Prostate gland (tissue), 2 donors: Measurements from ENCODE around the gene PLCB2. TPM values are rescaled to one million over a fixed set of nuclear protein-coding genes. Genes with fewer than 3 reads are reported as not detected.

ENCODE experiments used
- DNase-seq: peaks from one replicate; pipeline ENCODE4 v3.0.0-alpha.2; 2019; ENCODE audit warnings: low spot score
- H3K27ac ChIP-seq, 2 donors: fragments of 200-600 bp; sonication (generic); 2 replicates each; pipeline ENCODE4 v1.5.1; 2017 to 2019
- H3K27me3 ChIP-seq: fragments of 200-600 bp; sonication (generic); replicated peaks from 2 replicates; pipeline ENCODE4 v1.5.1; 2019; ENCODE audit not compliant: insufficient read depth
- H3K36me3 ChIP-seq, 2 donors: fragments of 200-600 bp; sonication (generic); 1 replicate in 1 of 2; 2 replicates in 1 of 2; pipeline versions ENCODE4 v1.5.1 to v1.8.1; 2017 to 2019
- H3K4me1 ChIP-seq: fragments of 200-600 bp; sonication (generic); replicated peaks from 2 replicates; pipeline ENCODE4 v1.5.1; 2019
- H3K4me3 ChIP-seq, 2 donors: fragments of 200-600 bp; sonication (generic); 2 replicates each; pipeline ENCODE4 v1.5.1; 2017 to 2019
- H3K9me3 ChIP-seq: fragments of 200-600 bp; sonication (generic); 2 replicates; pipeline ENCODE4 v1.5.1; 2017
- POLR2A ChIP-seq: fragments of 450-650 bp; IDR thresholded peaks from one replicate; pipeline ENCODE4 v1.6.1; 2016; ENCODE audit warnings: antibody characterized with exemption, mild to moderate bottlenecking
- POLR2AphosphoS5 ChIP-seq: sonication (generic); formaldehyde crosslinking; IDR thresholded peaks from one replicate; pipeline ENCODE4 v1.6.1; 2017; ENCODE audit warnings: antibody characterized with exemption
- WGBS: methylation state at CpG from one replicate; pipeline ENCODE4 v1.1.5; 2018; 5-methylcytosine and 5-hydroxymethylcytosine counted together
- intact Hi-C: fragments of 100-400 bp; cut with DNase I; formaldehyde crosslinking; loops from one replicate; pipeline ENCODE4 v1.14.2; 2022
- total RNA-seq, 2 donors: library from RNA; depleted of rRNA; stranded (reverse); fragments of >200 nt; gene quantifications; one replicate each; pipeline ENCODE4 v1.1.0, GENCODE V29; 2016
- TF ChIP-seq, protein P1 (sequence below), 4 experiments: fragments of 200-600 bp in 2 of 4; fragments of 450-650 bp in 2 of 4; sonication (generic) in 2 of 4; IDR thresholded peaks; 1 replicate in 3 of 4; 2 replicates in 1 of 4; pipeline ENCODE4 v1.5.1; 2016 to 2019; ENCODE audit warnings: antibody characterized with exemption in 4 of 4, mild to moderate bottlenecking in 2 of 4, moderate library complexity in 2 of 4

Gene PLCB2
- total RNA-seq, 2 donors from 2014 or later, result 1.5 to 13.0 TPM

- H3K27ac ChIP-seq, result no peak overlapping the region
- H3K4me3 ChIP-seq, result peak overlapping the region in 1 of 2 donors; percentile 2
- TF ChIP-seq POLR2A (no peak), POLR2AphosphoS5 (no peak)
- TF ChIP-seq, protein P1, sequence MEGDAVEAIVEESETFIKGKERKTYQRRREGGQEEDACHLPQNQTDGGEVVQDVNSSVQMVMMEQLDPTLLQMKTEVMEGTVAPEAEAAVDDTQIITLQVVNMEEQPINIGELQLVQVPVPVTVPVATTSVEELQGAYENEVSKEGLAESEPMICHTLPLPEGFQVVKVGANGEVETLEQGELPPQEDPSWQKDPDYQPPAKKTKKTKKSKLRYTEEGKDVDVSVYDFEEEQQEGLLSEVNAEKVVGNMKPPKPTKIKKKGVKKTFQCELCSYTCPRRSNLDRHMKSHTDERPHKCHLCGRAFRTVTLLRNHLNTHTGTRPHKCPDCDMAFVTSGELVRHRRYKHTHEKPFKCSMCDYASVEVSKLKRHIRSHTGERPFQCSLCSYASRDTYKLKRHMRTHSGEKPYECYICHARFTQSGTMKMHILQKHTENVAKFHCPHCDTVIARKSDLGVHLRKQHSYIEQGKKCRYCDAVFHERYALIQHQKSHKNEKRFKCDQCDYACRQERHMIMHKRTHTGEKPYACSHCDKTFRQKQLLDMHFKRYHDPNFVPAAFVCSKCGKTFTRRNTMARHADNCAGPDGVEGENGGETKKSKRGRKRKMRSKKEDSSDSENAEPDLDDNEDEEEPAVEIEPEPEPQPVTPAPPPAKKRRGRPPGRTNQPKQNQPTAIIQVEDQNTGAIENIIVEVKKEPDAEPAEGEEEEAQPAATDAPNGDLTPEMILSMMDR (IDR thresholded peaks at IDR 0.05), result no peak
- H3K4me1 ChIP-seq, result no peaks in the 10 kb centered on the region
- no peaks in the 10 kb centered on the region for H3K27me3 ChIP-seq
- H3K9me3 ChIP-seq, result no peaks in the 10 kb centered on the region
- intact Hi-C loops, result no loop called here
- H3K36me3 ChIP-seq, result no peaks in the 10 kb centered on the region
- no peak for DNase-seq
- WGBS, result 68% methylated on average over 7 of the region's 7 CpGs
Measured at GRCh38 chr15:40306908-40307307, 827 bp downstream of the PLCB2 start.

DNA sequence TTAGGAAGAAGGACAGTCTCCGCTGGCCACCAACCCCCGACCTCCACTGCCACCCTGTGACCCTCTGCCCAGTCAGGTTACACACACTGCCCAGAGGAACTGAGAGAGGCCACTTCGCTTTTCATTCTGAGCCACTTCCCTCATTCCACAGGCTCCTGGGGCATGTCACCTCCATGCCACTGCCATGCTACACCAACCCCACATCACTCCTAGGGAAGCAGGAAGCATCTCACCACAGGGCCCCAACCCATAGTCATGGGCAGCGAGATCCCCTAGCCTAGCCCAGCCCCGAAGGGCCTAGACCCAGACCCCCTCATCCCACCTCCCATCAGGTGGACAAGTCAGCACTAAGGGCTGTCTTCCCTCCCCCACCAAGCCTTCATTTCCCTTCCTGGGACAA lies 1.4 kb downstream of the PLCB2 start:
- Histone ChIP-seq H3K27me3 (no peaks in the 10 kb centered on the region), H3K4me1 (no peaks in the 10 kb centered on the region), H3K36me3 (no peaks in the 10 kb centered on the region), H3K4me3 (no peak overlapping the region), H3K27ac (no peak overlapping the region), H3K9me3 (no peaks in the 10 kb centered on the region)
- no peak for DNase-seq
- no peak for TF ChIP-seq POLR2A
- TF ChIP-seq, protein P1 (IDR thresholded peaks at IDR 0.05), result no peak
- intact Hi-C loops, result no loop called here
- WGBS, result 87% methylated on average over 5 of the region's 5 CpGs

GRCh38 chr15:40305281-40305680 lies 2.5 kb downstream of the PLCB2 start:
- H3K4me3 ChIP-seq, result no peak overlapping the region
- no peak for TF ChIP-seq POLR2AphosphoS5
- TF ChIP-seq, protein P1 (IDR thresholded peaks at IDR 0.05), result no peak
- TF ChIP-seq POLR2A, result no peak
- H3K27ac ChIP-seq, result no peak overlapping the region
- no peaks in the 10 kb centered on the region for H3K4me1 ChIP-seq
- H3K9me3 ChIP-seq, result no peaks in the 10 kb centered on the region
- intact Hi-C loops, result no loop called here
- DNase-seq, result no peak
- WGBS, result 85% methylated on average over 4 of the region's 4 CpGs
- H3K27me3 ChIP-seq, result no peaks in the 10 kb centered on the region
- no peaks in the 10 kb centered on the region for H3K36me3 ChIP-seq

DNA sequence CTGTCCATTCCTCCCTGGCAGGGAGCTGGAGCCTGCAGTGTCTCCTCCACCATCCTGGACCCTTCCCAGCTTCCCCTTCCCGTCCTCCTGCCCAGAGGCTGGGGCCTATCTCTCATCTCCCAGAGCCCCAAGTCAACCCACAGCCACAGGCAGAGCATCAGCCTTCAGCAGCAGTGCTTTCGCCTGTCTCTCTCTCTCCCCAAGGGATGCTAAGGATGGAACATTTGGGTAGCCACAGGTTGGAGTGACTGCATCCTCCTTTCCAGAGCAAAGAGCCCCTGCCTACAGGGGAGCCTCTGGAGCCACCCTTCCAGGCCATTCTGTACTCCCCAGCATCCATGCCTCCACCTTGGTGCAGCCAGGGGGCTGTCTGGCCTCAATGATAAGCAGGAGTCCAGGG lies 4.2 kb downstream of the PLCB2 start:
- DNase-seq, result no peak
- no peak for TF ChIP-seq POLR2A
- TF ChIP-seq, protein P1 (IDR thresholded peaks at IDR 0.05), result no peak
- Histone ChIP-seq H3K4me3 (no peak overlapping the region), H3K36me3 (no peaks in the 10 kb centered on the region), H3K27me3 (no peaks in the 10 kb centered on the region), H3K27ac (no peak overlapping the region), H3K9me3 (no peaks in the 10 kb centered on the region), H3K4me1 (no peaks in the 10 kb centered on the region)
- intact Hi-C loops, result no loop called here
- 95% methylated on average over 2 of the region's 2 CpGs for WGBS

- H3K4me3 ChIP-seq, result no peak overlapping the region
- DNase-seq, result no peak
Measured at GRCh38 chr15:40302981-40303380, 4.8 kb downstream of the PLCB2 start.

More at GRCh38 chr15:40302981-40303380, 4.8 kb downstream of the PLCB2 start:
- no peak for TF ChIP-seq POLR2A
- TF ChIP-seq, protein P1 (IDR thresholded peaks at IDR 0.05), result no peak
- TF ChIP-seq POLR2AphosphoS5, result no peak
- Histone ChIP-seq H3K4me1 (no peaks in the 10 kb centered on the region), H3K27ac (no peak overlapping the region), H3K27me3 (no peaks in the 10 kb centered on the region), H3K9me3 (no peaks in the 10 kb centered on the region), H3K36me3 (no peaks in the 10 kb centered on the region)
- WGBS, result 65% methylated on average over 10 of the region's 11 CpGs
- intact Hi-C loops, result no loop called here
